Posterior cingulate gyrus (tissue), 11 donors: ENCODE measurements around the gene BHLHE23.
"Not testable (repeated sequence)": the region's sequence is repeated elsewhere in the genome, so short reads cannot be mapped to it uniquely, and the experiment has no call there.

Experiments
- DNase-seq, 10 donors: peaks; one replicate each; pipeline versions ENCODE4 v3.0.0 to v3.0.0-alpha.2; 2020 to 2021; ENCODE audit warnings: mixed read lengths in 3 of 10
- intact Hi-C: fragments of 100-400 bp; cut with DNase I; formaldehyde crosslinking; loops from one replicate; pipeline ENCODE4 v1.15.1; 2023

Gene BHLHE23

DNA sequence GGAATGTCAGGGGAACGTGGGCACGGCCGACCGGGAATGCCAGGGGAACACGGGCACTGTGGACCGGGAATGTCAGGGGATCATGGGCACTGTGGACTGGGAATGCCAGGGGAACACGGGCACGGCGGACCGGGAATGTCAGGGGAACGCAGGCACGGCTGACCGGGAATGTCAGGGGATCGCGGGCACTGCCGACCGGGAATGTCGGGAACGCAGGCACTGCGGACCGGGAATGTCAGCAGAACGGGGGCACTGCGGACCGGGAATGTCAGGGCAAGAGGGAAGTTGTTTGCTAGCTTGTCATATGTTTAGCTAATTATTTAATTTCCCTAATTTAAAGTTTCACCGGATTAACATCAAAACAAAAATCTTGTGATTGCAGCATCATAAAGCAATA, 37.4 kb upstream of the BHLHE23 start:
- peak in 4 of 10 donors; percentile 19 to 70 (median 51) for DNase-seq
- intact Hi-C loops, result no loop called here

DNA sequence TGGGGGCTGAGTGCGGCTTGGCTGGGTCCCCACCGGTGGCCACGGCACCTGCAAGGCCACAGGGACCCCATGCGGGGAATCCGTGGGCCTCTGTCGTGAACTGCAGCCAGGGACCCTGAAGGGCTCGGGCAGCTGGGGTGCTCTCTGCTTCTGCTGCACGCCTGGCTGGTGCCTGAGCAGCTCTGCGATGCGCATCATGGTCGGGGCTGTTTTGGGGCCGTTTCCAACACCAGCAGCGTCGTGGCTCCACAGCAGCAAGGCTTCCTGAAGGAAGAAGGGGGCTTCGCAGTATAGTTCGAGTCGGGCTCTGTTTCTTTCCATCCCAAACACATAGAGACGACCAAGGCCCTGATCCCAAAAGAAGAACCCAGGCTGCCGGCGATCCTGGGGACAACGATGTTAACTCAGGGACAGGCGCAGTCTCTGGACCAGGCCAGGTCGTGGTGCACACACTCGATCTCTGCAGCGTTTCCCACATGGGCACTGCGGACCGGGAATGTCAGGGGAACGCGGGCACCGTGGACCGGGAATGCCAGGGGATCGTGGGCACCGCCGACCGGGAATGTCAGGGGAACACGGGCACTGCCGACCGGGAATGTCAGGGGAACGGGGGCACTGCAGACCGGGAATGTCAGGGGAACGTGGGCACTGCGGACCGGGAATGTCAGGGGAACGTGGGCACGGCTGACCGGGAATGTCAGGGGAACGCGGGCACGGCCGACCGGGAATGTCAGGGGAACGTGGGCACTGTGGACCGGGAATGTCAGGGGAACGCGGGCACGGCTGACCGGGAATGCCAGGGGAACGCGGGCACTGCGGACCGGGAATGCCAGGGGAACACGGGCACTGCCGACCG, 36.8 kb upstream of the BHLHE23 start:
- peak in 4 of 10 donors; percentile 21 to 67 (median 54) for DNase-seq
- intact Hi-C loops, result no loop called here

DNA sequence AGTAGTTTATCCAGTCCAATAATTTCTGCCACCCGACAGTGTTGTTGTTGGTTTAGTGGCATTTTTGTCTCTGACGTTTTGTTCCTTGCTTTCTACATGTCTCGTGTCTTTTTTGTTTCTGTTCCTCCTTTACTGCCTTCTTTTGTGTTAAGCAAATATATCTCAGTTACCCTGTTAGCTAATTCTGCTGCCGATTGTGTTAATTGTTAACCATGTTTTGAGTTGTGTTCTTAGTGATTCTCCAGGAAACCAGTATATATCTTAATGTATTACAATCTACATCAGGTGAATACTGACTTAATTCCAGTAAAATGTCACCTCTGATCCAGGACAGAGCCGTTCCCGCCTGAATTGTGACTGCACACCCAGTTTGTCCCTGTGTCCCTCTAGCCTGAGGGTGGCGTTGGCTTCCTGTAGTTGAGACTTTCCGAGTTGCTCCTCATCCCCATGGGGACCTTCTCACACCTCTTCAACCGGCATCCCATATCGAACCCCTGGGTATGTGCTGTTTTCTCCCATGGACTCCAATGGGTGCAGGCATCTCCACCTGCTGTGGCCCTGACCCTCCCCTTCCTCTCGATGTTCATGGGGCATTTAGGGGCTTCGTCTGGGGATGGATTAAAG, 35.8 kb upstream of the BHLHE23 start:
- peak in 3 of 10 donors; percentile 12 to 37 (median 26) for DNase-seq
- intact Hi-C loops, result no loop called here

DNA sequence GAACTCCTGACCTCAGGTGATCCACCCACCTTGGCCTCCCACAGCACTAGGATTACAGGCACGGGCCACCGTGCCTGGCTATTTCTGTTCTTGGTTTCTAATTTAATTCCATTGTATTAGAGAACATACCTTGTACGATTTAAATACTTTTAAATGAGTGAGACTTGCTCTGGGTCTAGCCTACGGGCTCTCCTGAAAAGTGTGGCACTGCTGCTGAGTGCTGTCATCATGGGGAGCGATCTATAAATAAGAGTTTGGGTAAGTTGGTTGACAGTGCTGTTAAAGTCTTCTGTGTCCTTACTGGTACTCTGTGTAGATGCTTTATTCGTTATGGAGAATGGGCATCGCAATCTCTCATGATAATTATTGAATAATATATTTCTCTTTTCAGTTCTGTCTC, 35.0 kb upstream of the BHLHE23 start:
- intact Hi-C loops, result no loop called here
- DNase-seq, result peak in 2 of 10 donors; percentile 43

DNA sequence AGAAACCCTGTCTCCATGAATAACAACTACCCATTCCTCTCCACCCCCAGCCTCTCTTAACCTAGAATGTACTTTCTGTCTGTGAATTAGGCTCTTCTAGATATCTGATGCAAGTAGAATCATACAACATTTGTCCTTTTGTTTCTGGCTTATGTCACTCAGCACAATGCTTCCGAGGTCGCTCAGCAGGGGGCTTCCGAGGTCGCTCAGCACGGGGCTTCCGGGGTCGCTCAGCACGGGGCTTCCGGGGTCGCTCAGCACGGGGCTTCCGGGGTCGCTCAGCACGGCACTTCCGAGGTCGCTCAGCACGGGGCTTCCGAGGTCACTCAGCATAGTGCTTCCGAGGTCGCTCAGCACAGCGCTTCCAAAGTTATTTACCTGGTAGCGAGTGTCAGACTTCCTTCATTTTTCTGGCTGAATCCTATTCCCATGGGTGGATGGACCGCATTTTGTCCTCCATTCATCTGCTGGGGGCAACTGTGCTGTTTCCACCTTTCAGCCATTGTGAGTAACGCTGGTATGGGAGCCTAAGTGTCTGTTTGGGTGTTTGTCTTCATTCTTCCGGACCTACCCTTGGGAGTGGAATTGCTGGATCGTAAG, 31.0 kb upstream of the BHLHE23 start:
- peak in 3 of 10 donors; percentile 10 to 28 (median 22) for DNase-seq
- intact Hi-C loops, result no loop called here

DNA sequence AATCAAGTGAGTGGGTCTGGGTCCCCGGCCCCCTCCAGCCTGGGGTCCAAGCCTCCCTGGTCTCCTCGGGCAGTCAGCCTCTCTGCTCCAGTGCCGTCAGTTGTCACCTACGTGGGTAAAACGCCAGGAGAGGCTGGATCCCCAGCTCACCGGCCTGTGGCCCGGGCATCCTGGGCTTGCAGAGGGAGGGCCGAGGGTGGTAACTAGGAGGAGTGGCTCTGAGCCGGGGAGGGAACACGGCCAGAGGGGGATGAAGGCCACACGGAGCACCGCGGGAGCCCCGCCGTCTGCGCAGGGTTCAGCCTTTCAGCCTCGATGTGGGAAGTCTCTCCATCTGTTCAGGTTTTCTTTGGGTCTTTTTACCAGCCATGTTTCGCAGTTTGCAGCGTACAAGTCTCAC, 29.5 kb upstream of the BHLHE23 start:
- intact Hi-C loops, result no loop called here
- peak in 4 of 10 donors; percentile 15 to 78 (median 50) for DNase-seq

DNA sequence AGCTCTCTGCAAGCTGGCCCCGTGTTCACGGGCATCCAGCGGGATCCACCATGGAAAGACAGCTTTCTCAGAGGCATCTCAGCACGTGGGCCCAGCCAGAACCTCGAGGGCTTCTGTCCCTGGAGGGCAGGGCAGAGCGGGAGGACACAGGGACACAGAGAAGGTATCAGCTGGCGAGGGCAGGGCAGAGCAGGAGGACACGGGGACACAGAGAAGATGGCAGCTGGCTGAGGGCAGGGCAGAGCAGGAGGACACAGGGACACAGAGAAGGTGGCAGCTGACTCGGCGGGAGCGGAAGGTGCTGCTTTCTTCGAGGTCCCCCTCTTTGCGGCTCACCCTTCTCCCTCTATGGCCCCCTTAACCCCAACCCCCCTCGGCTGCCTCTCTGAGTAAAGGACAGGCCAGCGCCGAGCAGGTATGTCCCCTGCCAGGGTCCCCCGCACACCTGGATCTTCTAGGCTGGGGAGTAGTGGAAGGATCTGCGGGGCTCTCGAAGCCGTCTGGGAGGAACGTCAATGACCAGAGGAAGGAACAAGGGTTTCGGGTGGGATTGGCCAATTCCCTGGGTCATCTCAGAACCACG, 28.9 kb upstream of the BHLHE23 start:
- intact Hi-C loops, result no loop called here
- peak in 4 of 10 donors; percentile 17 to 75 (median 41) for DNase-seq

DNA sequence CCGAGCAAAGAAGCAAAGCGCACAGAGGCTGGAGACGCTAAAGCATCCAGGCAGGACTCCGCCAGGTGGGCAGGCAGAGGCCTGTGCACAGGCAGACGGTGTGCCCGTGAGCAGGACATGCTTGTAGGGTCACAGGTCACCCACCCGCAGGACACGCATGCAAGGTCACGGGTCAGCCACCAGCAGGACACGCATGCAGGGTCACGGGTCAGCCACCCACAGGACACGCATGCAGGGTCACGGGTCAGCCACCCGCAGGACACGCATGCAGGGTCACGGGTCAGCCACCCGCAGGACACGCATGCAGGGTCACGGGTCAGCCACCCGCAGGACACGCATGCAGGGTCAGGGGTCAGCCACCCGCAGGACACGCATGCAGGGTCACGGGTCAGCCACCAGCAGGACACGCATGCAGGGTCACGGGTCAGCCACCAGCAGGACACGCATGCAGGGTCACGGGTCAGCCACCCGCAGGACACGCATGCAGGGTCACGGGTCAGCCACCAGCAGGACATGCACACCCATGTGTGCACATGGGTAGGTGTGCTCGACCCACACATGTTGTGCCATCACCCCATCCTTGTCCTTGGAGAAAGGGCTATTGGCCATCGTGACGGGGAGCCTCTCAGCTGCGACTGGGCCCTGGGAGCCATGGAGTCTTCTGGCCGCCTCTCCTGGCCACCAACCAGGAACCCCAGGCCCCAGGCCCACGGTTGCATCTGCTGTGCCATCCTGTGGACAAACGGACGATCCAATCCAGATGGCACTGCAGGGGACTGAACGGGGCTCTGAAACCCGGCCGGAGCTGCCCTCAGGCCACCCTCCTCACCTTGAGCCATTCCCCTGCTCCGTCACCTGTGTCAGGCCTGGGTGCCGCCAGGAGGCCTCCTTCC, 28.2 kb upstream of the BHLHE23 start:
- DNase-seq, result peak in 4 of 10 donors; percentile 4 to 68 (median 54)
- intact Hi-C loops, result not testable (repeated sequence)

DNA sequence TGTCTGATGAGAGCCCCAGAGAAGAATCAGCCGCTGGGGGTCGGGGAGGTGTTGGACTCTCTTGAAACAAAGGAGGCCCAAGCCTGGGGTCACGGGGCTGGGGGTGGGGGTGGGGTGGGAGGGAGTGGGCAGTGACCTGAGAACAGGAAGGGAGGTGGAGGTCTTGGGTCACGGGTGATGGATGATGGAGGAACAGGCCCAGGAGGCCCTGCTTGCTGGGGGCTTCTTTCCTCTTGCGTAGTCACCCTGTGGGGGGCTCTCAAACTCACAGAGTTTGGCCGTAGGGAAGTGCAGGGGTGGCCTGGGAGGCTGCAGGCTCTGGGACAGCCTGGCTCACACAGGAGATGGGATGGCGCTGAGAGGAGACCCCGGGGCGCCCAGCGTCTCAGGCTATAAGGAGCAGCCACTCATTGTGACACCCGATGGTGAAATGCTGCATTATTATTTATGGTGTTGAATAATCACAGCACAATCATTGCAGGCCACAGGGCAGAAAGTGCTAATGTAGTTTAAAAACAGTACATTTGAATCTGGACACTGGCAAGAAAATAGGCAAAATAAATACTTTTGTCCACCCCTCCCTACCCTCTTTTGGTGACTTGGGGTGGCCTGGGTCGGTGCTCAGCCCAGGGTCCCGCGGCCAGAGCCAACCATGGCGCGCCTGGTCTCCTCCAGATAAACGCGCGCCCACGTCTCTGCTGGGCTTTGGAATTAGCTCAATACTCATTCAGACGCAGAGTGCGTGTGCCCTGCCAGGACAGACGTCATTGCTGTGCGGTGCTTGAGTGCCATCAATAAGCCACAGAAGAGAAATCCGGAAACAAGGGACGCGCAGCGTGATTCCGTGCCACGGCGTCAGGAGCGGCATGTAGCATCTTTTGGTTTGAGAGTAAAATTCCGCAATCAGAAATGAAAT, 27.3 kb upstream of the BHLHE23 start:
- intact Hi-C loops, result no loop called here
- peak in 4 of 10 donors; percentile 8 to 57 (median 48) for DNase-seq

DNA sequence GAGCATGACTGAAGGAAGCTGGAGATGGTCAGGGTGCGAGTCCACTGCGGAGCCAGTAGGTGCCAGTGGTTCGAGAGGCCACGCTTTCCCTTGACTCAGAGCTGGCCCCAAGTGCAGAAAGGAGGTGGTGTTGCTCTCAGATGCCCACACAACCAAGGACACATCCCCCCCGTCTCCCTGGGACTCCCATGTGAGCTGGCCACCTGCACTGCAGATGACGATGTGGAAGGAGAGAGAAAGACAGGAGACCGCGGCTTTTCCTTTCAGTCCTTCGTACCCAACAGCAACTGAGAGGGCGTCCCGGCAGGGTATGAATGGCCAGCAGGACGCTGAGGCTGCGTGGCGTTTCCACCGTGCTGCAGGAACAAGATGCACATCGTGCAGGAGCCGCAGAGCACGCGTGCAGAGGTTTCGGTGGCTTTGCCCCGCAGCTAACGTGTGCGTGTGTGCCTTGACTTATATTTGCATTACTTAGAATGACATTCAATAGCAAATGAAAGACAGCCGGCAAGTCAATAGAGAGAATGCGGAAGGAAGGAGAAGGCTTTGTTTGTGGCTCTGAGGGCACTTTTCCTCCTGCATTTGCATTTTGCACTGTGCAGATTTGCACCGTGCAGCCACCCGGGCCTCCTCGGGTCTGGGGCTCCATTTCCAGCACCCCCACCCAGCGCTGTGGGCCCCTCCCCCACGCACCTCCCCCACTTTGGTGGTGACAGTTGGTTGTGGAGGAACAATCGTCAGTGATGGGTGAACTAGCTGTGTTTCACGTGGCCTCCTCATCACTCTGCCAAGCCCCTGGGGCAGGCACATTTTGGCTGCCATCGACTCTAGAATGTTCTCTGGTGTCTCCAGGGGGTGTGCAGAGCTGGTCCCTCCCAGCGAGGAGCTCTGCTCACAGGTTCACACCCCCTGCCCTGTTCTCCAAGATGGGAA, 26.4 kb upstream of the BHLHE23 start:
- peak in 4 of 10 donors; percentile 31 to 86 (median 76) for DNase-seq
- intact Hi-C loops, result no loop called here

DNA sequence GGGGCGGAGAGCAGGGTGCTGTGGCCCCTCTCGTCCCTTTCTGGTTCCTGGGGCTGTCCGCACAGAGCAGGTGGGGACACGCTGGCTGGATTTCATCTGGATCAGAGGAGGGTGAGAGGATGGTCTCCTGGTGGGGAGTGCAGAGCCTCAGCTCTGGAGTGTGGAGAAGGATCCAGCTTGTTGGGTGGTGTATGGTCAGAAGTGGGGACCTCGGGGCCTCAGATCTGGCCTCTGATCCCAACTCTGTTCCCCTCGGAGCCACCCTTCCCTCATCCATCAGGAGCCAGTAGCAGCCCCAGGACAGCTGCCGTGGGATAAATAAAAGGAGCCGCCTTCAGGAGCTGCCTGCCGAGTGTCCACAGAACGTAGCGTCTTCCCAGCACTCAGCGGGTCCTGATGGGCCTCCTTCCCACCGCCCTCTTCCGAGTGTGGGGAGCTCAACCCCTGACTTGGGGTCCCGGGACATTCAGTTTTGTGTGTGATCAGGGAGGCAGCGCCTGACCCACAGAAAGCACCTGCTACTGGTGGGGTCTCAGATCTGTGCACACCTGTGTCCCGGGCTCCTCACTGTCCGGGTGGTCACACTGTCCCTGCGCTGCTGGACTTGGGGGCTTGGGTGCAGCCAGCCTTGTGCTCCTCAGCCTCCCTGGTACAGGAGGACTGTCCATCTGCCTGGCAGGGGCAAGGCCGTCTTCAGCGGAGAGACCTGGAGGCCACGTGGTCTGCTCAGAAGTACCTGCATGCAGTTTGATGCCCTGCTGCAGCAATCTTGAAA, 25.4 kb upstream of the BHLHE23 start:
- peak in 4 of 10 donors; percentile 10 to 75 (median 44) for DNase-seq
- intact Hi-C loops, result no loop called here

DNA sequence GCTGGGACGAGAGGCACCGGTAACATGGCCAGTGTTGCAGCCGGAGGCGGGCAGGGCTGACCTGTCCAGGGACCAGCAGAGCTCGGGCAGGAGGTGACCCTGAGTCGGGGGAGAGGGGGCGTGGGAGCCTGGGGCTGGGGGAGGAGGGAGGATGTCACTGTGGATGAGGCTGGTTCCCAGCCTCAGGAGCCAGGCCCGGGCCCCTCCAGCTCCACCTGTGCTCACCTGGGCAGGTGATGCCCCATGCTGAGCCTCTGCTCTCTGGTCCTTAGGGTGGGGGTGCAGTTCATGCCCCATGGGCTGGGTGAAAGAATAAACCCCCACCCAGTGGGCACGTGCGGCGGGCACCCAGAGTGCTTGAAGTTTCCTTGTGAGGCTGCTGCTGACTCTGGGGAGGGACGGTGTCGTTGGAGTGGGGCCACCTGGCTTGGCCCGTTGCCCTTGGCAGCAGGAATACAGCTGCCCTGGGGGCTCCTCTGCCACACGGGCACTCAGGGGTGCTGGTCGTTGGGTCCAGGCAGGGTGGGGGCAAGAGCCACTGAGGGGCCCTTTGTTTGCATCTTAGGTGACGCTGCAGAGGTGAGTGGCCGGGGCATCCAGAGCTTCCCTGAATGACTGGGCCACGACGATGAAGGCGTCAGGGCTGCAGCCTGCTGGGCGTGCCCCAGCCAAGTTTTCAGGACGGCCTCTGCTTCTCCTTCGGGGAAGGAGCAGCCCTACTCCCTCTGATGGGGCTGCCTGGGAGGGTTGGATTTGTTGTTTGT, 24.7 kb upstream of the BHLHE23 start:
- intact Hi-C loops, result no loop called here
- peak in 4 of 10 donors; percentile 5 to 73 (median 65) for DNase-seq

DNA sequence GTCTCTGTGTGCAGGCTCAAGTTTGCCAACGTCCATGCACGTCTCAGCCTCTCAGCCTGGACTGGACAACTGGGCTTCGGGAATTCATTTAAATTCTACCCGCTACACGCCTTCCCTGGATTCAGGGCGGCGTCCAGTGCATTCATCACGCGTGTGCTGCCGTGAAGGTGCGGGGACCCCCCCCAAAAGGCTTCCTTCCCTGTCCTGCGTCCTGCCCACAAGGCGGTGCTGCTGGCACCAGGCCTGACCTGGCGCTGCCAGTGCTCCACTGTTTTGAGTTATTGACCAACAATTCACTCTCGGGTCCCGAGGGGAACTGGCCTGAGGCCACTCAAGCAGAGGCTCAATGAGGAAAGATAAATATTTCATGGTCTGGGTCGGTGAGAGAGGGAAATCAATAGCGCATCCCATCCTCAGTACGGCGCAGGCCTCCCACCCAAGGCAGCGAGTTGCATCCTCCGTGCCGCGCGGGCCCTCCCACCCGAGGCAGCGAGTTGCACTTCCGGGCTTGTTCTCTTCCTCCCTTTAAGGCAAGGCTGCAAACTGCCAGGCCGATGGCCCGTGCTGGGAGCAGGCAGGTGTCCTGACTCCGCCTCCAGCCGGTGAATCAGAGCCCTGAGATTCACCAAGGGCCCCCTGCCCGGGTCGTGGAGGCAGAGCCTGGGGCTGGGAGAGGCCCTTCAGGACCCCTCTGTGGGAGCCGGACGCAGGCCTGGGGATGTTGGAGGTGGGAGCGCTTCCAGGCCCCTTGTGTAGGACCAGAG, 22.8 kb upstream of the BHLHE23 start:
- DNase-seq, result peak in 4 of 10 donors; percentile 18 to 64 (median 52)
- intact Hi-C loops, result no loop called here

DNA sequence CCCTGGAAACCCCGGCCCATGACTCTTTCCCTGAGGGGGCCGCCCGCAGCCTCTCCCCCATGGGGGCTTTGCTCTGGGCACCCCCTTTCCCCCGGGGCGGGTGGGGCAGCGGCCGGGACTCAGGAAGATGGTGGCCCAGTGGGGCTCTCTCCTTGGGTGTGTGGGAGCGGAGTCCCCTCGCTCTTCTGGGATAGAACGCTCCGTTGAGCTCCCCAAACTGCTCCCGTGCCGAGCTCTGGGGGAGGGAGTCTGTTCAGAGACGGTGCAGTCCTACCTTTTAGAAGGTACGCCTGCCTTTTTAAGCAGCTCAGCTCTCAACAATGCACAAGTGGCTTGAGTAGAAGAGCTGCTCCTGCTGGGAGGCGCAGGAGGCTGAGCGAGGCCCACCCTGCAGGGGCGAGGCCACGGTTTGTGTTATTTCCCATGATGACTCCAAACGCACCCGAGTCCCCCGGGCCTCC, 21.7 kb upstream of the BHLHE23 start:
- intact Hi-C loops, result no loop called here
- DNase-seq, result peak in 4 of 10 donors; percentile 19 to 78 (median 43)

DNA sequence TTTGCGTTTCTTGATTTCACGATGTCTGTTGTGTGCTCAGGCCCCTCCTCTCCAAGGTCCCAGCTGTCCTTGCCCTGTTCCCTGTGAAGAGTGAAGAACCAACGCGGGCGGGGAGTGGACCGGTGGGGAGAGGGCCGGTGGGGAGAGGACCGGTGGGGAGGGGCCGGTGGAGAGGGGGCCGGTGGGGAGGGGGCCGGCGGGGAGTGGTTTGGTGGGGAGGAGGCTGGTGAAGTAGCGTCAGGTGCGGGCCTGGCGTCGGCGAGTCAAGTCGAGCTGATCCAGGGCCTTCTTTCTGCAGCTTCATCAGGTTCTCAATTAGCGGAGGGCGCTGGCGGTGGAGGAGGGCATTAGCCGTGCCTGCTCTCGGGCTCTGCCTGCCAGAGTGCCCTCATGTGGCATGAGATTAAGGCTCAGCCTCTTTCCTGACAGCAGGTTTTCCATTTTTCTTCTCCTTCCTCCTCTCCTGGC, 21.2 kb upstream of the BHLHE23 start:
- intact Hi-C loops, result no loop called here
- peak in 4 of 10 donors; percentile 25 to 67 (median 64) for DNase-seq
